ENCODE data around the gene TXLNA. TPM values are rescaled to one million over a fixed set of nuclear protein-coding genes. Genes with fewer than 3 reads are reported as not detected.

TXLNA gene
- total and polyA plus RNA-seq, 2 experiments from 2014 or later: 15.2 to 52.1 TPM

DNA sequence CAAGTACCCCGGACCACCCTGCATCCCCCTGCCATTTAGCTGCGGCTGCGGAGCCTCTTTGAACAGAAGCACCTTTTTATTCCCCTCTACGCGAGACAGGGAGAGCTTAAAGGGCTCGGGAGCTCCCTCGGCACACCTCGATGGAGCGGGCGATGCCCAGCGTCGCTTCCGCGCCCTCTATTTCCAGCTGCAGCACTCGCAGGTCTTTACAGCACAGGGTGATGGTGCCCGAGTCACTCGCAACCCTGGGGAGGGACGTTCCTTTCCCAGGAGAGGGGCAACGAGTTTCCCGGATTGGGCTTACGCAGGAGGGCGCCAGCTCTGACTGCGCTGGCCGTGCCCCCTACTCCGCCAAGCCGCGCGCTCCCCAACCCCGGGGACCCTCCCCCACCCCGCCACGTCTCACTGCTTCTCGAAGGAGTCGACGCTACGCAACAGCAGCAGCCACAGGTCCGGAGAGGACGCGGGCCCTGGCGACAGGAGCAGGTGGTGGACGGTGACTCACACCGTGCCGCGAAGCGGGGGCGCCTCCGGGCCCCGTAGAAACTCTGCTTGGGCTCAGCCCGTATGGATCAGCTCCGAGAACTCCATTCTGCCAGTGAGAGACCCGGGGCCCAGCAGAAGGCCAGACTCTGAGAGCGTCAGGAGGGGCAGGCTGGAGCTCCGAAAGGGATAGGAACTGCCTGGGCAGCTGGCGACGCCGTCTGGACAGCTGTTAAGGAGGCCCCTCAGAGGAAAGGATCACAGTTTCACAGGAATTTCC is 61.7 kb downstream of the TXLNA start:
- Mint-ChIP-seq H3K27me3 (ENCODE audit: insufficient read depth, low read depth, poor library complexity) (peaks cover 13% of the 10 kb centered on the region), H3K9me3 (no peaks in the 10 kb centered on the region)

DNA sequence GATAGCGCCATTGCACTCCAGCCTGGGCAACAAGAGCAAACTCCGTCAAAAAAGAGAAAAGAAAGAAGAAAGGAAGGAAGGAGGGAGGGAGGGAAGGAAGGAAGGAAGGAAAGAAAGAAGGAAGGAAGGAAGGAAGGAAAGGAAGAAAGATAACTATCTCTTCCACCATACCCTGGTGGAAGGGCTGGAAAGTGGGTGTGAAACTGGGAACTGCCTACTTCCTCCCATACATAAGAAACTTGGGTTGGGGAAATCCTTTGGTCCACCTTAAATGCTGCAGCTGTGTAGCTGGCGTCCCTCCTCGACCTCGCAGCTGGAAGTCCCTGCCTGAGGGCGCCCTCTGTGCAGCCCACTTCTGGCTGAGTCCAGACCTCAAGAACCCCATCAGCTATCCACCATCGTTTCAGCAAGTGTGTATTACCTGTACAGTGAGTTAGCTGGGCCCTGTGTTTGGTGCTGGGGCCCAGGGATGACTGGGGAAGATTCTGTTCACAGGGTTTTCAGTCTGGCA is 62.9 kb downstream of the TXLNA start:
- peaks cover 20% of the 10 kb centered on the region for H3K27me3 Mint-ChIP-seq (ENCODE audit: insufficient read depth, low read depth, poor library complexity)

More for the DNA sequence above, 61.7 kb downstream of the TXLNA start:
- Histone ChIP-seq H3K9me2 (ENCODE audit: insufficient read depth) (no peaks in the 10 kb centered on the region), H3F3A (replicated peaks; ENCODE audit: low read depth) (peaks cover 20% of the 10 kb centered on the region), H3K36me3 (ENCODE audit: insufficient read depth) (no peaks in the 10 kb centered on the region), H3K27ac (ENCODE audit: low read depth) (peak overlapping the region; percentile 85), H2AFZ (peak overlapping the region; percentile 84), H4K20me1 (replicated peaks; ENCODE audit: insufficient read depth) (no peaks in the 10 kb centered on the region), H3K79me2 (replicated peaks; ENCODE audit: insufficient read depth) (peaks cover 7% of the 10 kb centered on the region; the same call in 1 of the 2 replicates), H3K4me2 (peak overlapping the region; percentile 99), H3K4me1 (ENCODE audit: insufficient read depth) (peaks cover 19% of the 10 kb centered on the region), H3K4me3 (peak overlapping the region; percentile 66), H3K27me3 (ENCODE audit: insufficient read depth) (peaks cover 7% of the 10 kb centered on the region; the same call in 1 of the 2 replicates)
- ATAC-seq (peak; percentile 30), DNase-seq (ENCODE audit: low spot score) (peak; percentile 75)
- H3K4me1 Mint-ChIP-seq: peaks cover 16% of the 10 kb centered on the region
- no peak overlapping the region for H3K27ac Mint-ChIP-seq
- H3K4me3 Mint-ChIP-seq: peak overlapping the region; percentile 88
- no peak for TF ChIP-seq EZH2phosphoT487 (IDR thresholded peaks at IDR 0.05; ENCODE audit: unreplicated experiment)
- TF ChIP-seq, protein P1, sequence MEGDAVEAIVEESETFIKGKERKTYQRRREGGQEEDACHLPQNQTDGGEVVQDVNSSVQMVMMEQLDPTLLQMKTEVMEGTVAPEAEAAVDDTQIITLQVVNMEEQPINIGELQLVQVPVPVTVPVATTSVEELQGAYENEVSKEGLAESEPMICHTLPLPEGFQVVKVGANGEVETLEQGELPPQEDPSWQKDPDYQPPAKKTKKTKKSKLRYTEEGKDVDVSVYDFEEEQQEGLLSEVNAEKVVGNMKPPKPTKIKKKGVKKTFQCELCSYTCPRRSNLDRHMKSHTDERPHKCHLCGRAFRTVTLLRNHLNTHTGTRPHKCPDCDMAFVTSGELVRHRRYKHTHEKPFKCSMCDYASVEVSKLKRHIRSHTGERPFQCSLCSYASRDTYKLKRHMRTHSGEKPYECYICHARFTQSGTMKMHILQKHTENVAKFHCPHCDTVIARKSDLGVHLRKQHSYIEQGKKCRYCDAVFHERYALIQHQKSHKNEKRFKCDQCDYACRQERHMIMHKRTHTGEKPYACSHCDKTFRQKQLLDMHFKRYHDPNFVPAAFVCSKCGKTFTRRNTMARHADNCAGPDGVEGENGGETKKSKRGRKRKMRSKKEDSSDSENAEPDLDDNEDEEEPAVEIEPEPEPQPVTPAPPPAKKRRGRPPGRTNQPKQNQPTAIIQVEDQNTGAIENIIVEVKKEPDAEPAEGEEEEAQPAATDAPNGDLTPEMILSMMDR (conservative IDR thresholded peaks at IDR 0.05; ENCODE audit: low read depth in 2 of 2): peak in 1 of 2 experiments; percentile 14; a peak in 1 of 4 replicates
- peak; percentile 47 for TF ChIP-seq POLR2AphosphoS5 (IDR thresholded peaks at IDR 0.05; ENCODE audit: low read depth)
- TF ChIP-seq, protein P2, sequence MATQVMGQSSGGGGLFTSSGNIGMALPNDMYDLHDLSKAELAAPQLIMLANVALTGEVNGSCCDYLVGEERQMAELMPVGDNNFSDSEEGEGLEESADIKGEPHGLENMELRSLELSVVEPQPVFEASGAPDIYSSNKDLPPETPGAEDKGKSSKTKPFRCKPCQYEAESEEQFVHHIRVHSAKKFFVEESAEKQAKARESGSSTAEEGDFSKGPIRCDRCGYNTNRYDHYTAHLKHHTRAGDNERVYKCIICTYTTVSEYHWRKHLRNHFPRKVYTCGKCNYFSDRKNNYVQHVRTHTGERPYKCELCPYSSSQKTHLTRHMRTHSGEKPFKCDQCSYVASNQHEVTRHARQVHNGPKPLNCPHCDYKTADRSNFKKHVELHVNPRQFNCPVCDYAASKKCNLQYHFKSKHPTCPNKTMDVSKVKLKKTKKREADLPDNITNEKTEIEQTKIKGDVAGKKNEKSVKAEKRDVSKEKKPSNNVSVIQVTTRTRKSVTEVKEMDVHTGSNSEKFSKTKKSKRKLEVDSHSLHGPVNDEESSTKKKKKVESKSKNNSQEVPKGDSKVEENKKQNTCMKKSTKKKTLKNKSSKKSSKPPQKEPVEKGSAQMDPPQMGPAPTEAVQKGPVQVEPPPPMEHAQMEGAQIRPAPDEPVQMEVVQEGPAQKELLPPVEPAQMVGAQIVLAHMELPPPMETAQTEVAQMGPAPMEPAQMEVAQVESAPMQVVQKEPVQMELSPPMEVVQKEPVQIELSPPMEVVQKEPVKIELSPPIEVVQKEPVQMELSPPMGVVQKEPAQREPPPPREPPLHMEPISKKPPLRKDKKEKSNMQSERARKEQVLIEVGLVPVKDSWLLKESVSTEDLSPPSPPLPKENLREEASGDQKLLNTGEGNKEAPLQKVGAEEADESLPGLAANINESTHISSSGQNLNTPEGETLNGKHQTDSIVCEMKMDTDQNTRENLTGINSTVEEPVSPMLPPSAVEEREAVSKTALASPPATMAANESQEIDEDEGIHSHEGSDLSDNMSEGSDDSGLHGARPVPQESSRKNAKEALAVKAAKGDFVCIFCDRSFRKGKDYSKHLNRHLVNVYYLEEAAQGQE (IDR thresholded peaks at IDR 0.05; ENCODE audit: unreplicated experiment): no peak
- no peaks in the 10 kb centered on the region; the same call in 2 of the 3 replicates for H3K36me3 Mint-ChIP-seq (ENCODE audit: low read depth)

More for the DNA sequence above, 62.9 kb downstream of the TXLNA start:
- Histone ChIP-seq H3K27ac (ENCODE audit: low read depth) (no peak overlapping the region), H3K9me2 (ENCODE audit: insufficient read depth) (no peaks in the 10 kb centered on the region), H3K27me3 (ENCODE audit: insufficient read depth) (peaks cover 7% of the 10 kb centered on the region; the same call in 1 of the 2 replicates), H3F3A (replicated peaks; ENCODE audit: low read depth) (peaks cover 20% of the 10 kb centered on the region), H3K4me3 (no peak overlapping the region; the same call in 1 of the 2 replicates), H3K36me3 (ENCODE audit: insufficient read depth) (no peaks in the 10 kb centered on the region), H3K79me2 (replicated peaks; ENCODE audit: insufficient read depth) (peaks cover 7% of the 10 kb centered on the region; the same call in 1 of the 2 replicates), H3K4me1 (ENCODE audit: insufficient read depth) (peaks cover 19% of the 10 kb centered on the region), H4K20me1 (replicated peaks; ENCODE audit: insufficient read depth) (no peaks in the 10 kb centered on the region), H3K4me2 (peak overlapping the region; percentile 58), H2AFZ (no peak overlapping the region)
- Mint-ChIP-seq H3K9me3 (no peaks in the 10 kb centered on the region), H3K27ac (no peak overlapping the region), H3K4me1 (peaks cover 16% of the 10 kb centered on the region), H3K4me3 (peak overlapping the region; percentile 34; the same call in 1 of the 3 replicates), H3K36me3 (ENCODE audit: low read depth) (no peaks in the 10 kb centered on the region; the same call in 2 of the 3 replicates)
- TF ChIP-seq, protein P1 (conservative IDR thresholded peaks at IDR 0.05; ENCODE audit: low read depth in 2 of 2): peak in 1 of 2 experiments; percentile 21; a peak in 1 of 4 replicates
- TF ChIP-seq EZH2 (IDR thresholded peaks at IDR 0.05; ENCODE audit: low read depth, unreplicated experiment) (no peak), EZH2phosphoT487 (IDR thresholded peaks at IDR 0.05; ENCODE audit: unreplicated experiment) (no peak)
- DNase-seq (ENCODE audit: low spot score): peak; percentile 46
- ATAC-seq: no peak

Data from GM23338 (cell line).